Measurements from ENCODE around the gene HIGD1A. TPM values are rescaled to one million over a fixed set of nuclear protein-coding genes. Genes with fewer than 3 reads are reported as not detected.

The HIGD1A gene
- total and polyA plus RNA-seq, 9 of the 15 experiments (the other 6 are each of a cell fraction or from before 2014, with no cell fraction given) = 165 to 1,185 (median 333) TPM

- Histone ChIP-seq H3K27ac (ENCODE audit: extremely low read depth, low read depth, low read length) (no peak overlapping the region), H3K9me1 (ENCODE audit: control insufficient read depth, insufficient read depth, low read length) (no peaks in the 10 kb centered on the region), H2AFZ (ENCODE audit: low read depth, low read length) (no peak overlapping the region), H3K27me3 (ENCODE audit: control insufficient read depth in 2 of 2, insufficient read depth in 2 of 2, low read length in 2 of 2) (no peaks in the 10 kb centered on the region), H3K79me2 (ENCODE audit: control insufficient read depth, insufficient read depth, low read length) (peaks cover 59% of the 10 kb centered on the region), H3K4me3 (no peak overlapping the region), H3K36me3 (ENCODE audit: control insufficient read depth, insufficient read depth, low read length) (peaks cover 30% of the 10 kb centered on the region), H3K4me1 (replicated peaks in 1 of 2; ENCODE audit: control insufficient read depth in 2 of 2, insufficient read depth in 2 of 2, low read length in 2 of 2) (peaks cover 20 to 26% of the 10 kb centered on the region in 2 experiments; a peak in 4 of 5 replicates), H4K20me1 (replicated peaks; ENCODE audit: control insufficient read depth, insufficient read depth, low read length) (no peaks in the 10 kb centered on the region), H3K9ac (ENCODE audit: insufficient read depth in 1 of 2, low read depth in 2 of 2, low read length in 2 of 2) (peak overlapping the region in 1 of 2 experiments; percentile 4; a peak in 1 of 4 replicates), H3K9me3 (replicated peaks; ENCODE audit: control insufficient read depth, insufficient read depth, low read depth, low read length) (0 out of 2 replicates have a peak, but pooled peaks cover 2% of the 10 kb centered on the region), H3K4me2 (ENCODE audit: insufficient read depth, low read length) (no peak overlapping the region; the same call in 1 of the 2 replicates)
- no peak for DNase-seq (ENCODE audit: extremely low read depth in 1 of 4, low spot score in 3 of 4)
- CTCF ChIA-PET (ENCODE audit: low intra/inter-chr PET ratio) = no interaction called here
- intact Hi-C loops (cut with micrococcal nuclease) (no loop called here), in situ Hi-C loops (cut with MboI) (no loop called here)
- TF ChIP-seq TCFL5 (CRISPR knock-in tag; conservative IDR thresholded peaks at IDR 0.05) = 0 out of 2 replicates have a peak, but pooled peaks have one; percentile 19
- TF ChIP-seq IFI16 (CRISPR knock-in tag; IDR thresholded peaks at IDR 0.05) = peak; percentile 35; the same call in 1 of the 2 replicates
- TF ChIP-seq MYBL2 (IDR thresholded peaks at IDR 0.05; ENCODE audit: low read depth) = no peak
- TF ChIP-seq MYBL2 (CRISPR knock-in tag; IDR thresholded peaks at IDR 0.05; ENCODE audit: borderline replicate concordance) = no peak
- 39% methylated on average over 3 of the region's 3 CpGs for WGBS (ENCODE audit: insufficient coverage, low coverage, missing lambda C conversion rate)
- BruUV-seq (replicated peaks) = no TSS peak
- no peak for FAIRE-seq
- POLR2A ChIA-PET = interaction anchor here (0.6 to 1.1 kb wide), 5 partner anchors 13 to 493 kb away, joined by 3 read pairs; no protein-coding TSS in a partner anchor
- ATAC-seq = no peak
These were observed 3.2 kb downstream of the HIGD1A start for GRCh38 chr3:42801048-42801620.

- Histone ChIP-seq H3K27ac (ENCODE audit: extremely low read depth, low read depth, low read length) (no peak overlapping the region), H2AFZ (ENCODE audit: low read depth, low read length) (no peak overlapping the region), H3K9me3 (replicated peaks; ENCODE audit: control insufficient read depth, insufficient read depth, low read depth, low read length) (0 out of 2 replicates have a peak, but pooled peaks cover 2% of the 10 kb centered on the region), H3K4me3 (no peak overlapping the region), H3K9ac (ENCODE audit: insufficient read depth in 1 of 2, low read depth in 2 of 2, low read length in 2 of 2) (no peak overlapping the region), H3K4me2 (ENCODE audit: insufficient read depth, low read length) (no peak overlapping the region), H3K36me3 (ENCODE audit: control insufficient read depth, insufficient read depth, low read length) (peaks cover 35% of the 10 kb centered on the region), H3K9me1 (ENCODE audit: control insufficient read depth, insufficient read depth, low read length) (no peaks in the 10 kb centered on the region), H4K20me1 (replicated peaks; ENCODE audit: control insufficient read depth, insufficient read depth, low read length) (no peaks in the 10 kb centered on the region), H3K79me2 (ENCODE audit: control insufficient read depth, insufficient read depth, low read length) (peaks cover 67% of the 10 kb centered on the region), H3K4me1 (replicated peaks in 1 of 2; ENCODE audit: control insufficient read depth in 2 of 2, insufficient read depth in 2 of 2, low read length in 2 of 2) (peaks cover 17 to 23% of the 10 kb centered on the region in 2 experiments; a peak in 4 of 5 replicates), H3K27me3 (ENCODE audit: control insufficient read depth in 2 of 2, insufficient read depth in 2 of 2, low read length in 2 of 2) (no peaks in the 10 kb centered on the region)
- no peak for ATAC-seq
- no peak for FAIRE-seq
- CTCF ChIA-PET (ENCODE audit: low intra/inter-chr PET ratio) = interaction anchor here (0.6 kb wide), 1 partner anchor 131 kb away, joined by 4 read pairs; no protein-coding TSS in a partner anchor
- WGBS (ENCODE audit: insufficient coverage, low coverage, missing lambda C conversion rate) = 96% methylated on average over 2 of the region's 2 CpGs
- POLR2A ChIA-PET = interaction anchor here (0.6 to 1.1 kb wide), 3 partner anchors 10 to 15 kb away, joined by 3 read pairs; no protein-coding TSS in a partner anchor
- in situ Hi-C loops (cut with MboI) = no loop called here
- peak; percentile 11; the same call in 1 of the 2 replicates for TF ChIP-seq CXXC5 (CRISPR knock-in tag; IDR thresholded peaks at IDR 0.05)
- no peak for TF ChIP-seq ETS1 (conservative IDR thresholded peaks at IDR 0.05; ENCODE audit: control insufficient read depth, low read depth, low read length)
- TF ChIP-seq CREB1 (IDR thresholded peaks at IDR 0.05) = no peak
- TF ChIP-seq CREB1 (CRISPR knock-in tag; IDR thresholded peaks at IDR 0.05) = no peak
- TF ChIP-seq FOXA1 (IDR thresholded peaks at IDR 0.05; ENCODE audit: borderline replicate concordance) = no peak
- TF ChIP-seq MBD2 (IDR thresholded peaks at IDR 0.05; ENCODE audit: borderline replicate concordance, low read depth) = no peak
- intact Hi-C loops (cut with micrococcal nuclease) = no loop called here
- no peak for DNase-seq (ENCODE audit: extremely low read depth in 1 of 4, low spot score in 3 of 4)
- no TSS peak for BruUV-seq (replicated peaks)
These were observed 4.0 kb downstream of the HIGD1A start for GRCh38 chr3:42800251-42800650.
